ENCODE results near the gene GRWD1.

The GRWD1 gene

DNA sequence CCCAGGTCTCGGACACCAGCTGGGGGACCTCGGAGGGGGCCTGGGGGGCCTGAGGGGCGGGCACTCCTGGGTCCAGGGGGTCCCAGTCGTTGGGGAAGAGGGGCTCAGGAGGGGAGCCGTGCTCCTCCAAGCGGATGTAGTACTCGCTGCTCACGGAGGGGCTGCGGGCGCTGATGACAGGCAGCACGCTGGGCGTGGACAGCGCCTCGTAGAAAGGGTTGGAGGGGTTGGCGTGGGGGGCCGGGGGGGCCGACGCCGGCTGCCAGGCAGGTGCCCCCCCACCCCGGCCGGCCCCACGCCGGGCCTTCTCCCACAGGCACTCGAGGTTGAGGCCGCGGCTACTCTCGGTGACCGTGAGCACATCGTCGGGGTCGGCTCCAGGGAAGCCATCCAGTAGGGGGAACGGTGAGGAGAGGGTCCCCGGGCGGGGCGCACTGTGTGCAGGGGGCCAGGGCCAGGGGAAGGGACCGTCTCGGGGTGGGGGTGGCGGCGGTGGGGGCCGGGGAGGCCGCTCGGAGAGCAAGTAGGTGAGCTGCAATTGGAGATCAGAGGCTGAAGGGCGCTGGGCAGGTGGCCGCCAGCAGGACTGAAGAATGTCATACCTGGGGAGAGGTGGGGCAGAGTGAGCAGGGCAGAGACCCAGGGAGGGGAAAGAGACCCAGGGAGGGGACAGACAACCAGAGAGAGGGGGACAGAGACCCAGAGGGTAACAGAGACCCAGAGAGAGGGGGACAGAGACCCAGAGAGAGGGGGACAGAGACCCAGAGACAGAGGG, 53.7 kb downstream of the GRWD1 start:
- no peak for DNase-seq

DNA sequence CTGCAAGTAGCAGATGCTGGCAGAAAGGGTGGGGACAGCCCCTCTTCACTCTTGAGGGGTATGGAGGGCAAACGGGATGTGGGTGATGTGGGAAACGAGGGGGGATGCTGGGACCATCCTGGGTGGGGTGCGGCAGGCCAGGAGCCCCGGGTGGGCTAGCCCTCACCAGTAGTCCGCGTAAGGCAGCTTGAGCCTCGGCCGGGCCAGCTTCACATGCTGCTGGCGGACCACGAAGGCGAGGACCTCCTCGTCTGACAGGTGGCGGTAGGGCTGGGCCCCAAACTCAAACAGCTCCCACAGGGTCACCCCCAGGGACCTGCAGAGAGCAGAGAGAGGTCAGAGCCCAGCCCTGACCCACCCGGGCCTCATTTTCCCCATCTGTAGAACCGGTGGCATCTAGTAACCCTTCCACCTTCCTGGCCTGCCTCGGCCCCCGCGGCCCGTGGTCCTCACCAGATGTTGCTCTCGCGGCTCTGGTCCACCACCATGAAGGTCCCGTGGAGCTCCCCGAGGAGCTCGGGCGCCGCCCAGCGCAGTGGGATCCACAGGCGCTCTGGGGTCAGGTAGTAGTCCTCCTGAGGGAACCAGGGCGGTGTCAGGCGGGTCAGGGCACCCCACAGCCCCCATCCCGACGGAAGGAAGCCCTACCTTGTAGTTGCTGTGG, 55.2 kb downstream of the GRWD1 start:
- DNase-seq = no peak

DNA sequence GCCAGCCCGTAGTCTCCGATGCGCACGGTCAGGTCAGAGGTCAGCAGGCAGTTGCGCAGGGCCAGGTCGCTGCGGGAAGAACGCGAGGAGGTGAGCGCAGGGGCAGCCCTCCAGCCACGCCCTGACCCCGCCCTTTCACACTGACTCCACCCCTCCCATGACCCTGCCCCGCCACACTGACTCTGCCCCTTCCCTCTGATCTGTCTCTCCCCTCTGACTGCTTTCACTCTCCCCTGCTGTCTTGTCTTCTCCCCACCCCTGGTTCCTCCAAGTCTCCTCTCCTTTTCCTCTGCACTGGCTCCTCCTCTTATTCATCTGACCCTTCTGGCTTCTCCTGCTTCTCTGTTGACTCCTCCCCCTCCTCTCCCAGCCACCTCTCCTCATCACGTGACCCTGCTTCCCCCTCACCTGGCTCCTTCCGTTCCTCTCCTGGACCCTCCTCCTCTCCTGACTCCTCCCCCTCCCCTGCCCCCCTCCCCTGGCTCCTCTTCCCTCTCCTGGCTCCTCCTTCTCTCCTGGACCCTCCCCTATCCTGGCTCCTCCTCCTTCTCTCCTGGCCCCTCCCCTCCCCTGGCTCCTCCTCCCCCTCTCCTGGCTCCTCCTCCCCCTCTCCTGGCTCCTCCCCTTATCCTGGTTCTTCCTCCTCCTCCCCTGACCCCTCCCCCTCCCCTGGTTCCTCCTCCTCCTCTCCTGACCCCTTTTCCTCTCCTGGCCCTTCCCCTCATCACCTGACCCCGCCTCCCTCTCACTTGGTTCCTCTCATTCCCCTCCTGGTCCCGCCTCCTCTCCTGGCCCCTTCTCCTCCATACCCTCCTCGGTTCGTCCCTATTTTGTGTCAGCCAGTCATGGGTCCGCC, 55.9 kb downstream of the GRWD1 start:
- DNase-seq = peak; percentile 95

DNA sequence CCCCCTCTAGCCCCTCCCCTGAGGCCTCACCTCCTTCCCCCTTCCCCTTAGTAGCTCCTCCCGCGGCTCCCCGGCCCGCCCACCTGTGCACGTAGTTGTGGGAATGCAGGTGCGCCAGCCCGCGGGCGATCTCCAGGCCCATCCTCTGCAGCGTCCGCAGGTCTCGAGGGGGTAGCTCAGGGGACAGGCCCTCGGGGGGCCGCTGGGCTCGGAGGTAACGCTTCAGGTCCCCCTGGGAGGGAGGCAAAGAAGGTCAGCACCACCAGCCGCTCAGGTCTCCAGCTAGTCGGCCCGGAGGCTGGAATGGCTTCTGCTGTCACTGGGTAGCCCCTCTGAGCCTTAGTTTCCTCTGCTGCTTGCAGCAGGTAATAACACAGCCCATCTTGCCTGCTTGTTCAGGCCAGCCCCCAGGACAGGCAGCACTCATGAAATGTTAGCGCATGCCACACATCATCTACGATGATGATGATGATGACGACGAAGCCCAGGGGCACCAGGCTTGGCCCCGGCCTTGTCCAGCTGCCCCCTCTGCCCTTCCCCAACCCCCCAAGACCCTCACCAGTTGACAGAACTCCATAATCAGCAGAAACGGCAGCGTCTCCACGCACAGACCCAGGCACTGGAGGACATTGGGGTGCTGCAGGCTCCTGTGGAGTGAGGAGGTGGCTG, 56.7 kb downstream of the GRWD1 start:
- no peak for DNase-seq

DNA sequence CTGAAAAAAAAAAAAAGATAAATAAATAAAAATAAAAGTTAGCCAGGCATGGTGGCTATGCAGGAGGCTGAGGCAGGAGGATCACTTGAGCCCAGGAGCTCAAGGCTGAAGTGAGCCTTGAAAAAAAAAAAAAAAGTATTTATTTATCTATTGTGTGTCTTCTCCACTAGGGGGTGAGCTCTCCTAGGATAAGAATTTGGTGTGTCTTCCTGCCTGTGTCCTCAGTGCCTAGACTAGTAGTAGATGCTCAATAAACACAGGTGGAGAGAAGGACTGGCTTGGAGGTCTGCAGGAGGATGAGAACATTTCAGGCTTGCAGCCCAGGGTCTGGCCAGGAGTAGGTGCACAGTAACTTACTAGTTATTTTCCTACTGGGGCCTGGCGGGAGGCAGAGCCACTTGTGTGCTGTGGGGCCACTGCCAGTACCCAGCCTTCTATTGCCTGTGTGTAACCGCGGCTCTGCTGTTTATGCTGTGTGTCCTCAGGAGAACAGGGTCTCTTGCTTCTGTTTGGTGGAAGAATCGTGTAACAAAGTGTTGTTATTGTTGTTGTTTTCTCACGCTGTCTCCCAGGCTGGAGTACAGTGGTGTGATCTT, 60.5 kb downstream of the GRWD1 start:
- peak; percentile 24 for DNase-seq
